Keratinocyte (primary cell): ENCODE measurements around the gene YAF2. TPM values are rescaled to one million over a fixed set of nuclear protein-coding genes. Genes with fewer than 3 reads are reported as not detected.
"Not testable (repeated sequence)": the region's sequence is repeated elsewhere in the genome, so short reads cannot be mapped to it uniquely, and the experiment has no call there.

Experiments used
- DNase-seq: peaks from one replicate; pipeline ENCODE4 v3.0.0-alpha.2; 2011; ENCODE audit warnings: low read depth, missing footprints, low spot score
- FAIRE-seq: peaks from 2 replicates; lab custom pipeline; 2011; peaks lifted over from hg19 to GRCh38; lab: Jason Lieb, UNC
- H2AFZ ChIP-seq: 2 replicates; pipeline ENCODE4 v1.6.0; 2012; ENCODE audit warnings: low read length, control low read depth, inconsistent platforms; ENCODE audit not compliant: control insufficient read depth
- H3K27ac ChIP-seq: 2 replicates; pipeline ENCODE4 v1.5.1; 2011; ENCODE audit warnings: low read length; ENCODE audit not compliant: control insufficient read depth, insufficient read depth
- H3K27me3 ChIP-seq: 3 replicates; pipeline ENCODE4 v1.6.0; 2011; ENCODE audit warnings: low read length; ENCODE audit not compliant: control insufficient read depth, insufficient read depth; ENCODE audit errors: extremely low read depth
- H3K36me3 ChIP-seq, 2 experiments: 2 replicates in 1 of 2; 3 replicates in 1 of 2; pipeline ENCODE4 v1.5.1; 2011; ENCODE audit warnings: low read length in 2 of 2, mild to moderate bottlenecking in 1 of 2; ENCODE audit not compliant: control insufficient read depth in 2 of 2, insufficient read depth in 2 of 2; ENCODE audit errors: extremely low read depth in 1 of 2
- H3K4me1 ChIP-seq: 3 replicates; pipeline ENCODE4 v1.5.1; 2011; ENCODE audit warnings: low read length; ENCODE audit not compliant: control insufficient read depth, insufficient read depth; ENCODE audit errors: extremely low read depth
- H3K4me2 ChIP-seq: 3 replicates; pipeline ENCODE4 v1.6.0; 2011; ENCODE audit warnings: low read depth, low read length; ENCODE audit not compliant: control insufficient read depth, insufficient read depth; ENCODE audit errors: extremely low read depth
- H3K4me3 ChIP-seq, 3 experiments: fragments of 200-600 bp in 1 of 3; sonication (generic) in 1 of 3; 2 replicates in 2 of 3; 3 replicates in 1 of 3; pipeline ENCODE4 v1.5.1; 2011 to 2016; ENCODE audit warnings: low read length in 3 of 3, mild to moderate bottlenecking in 3 of 3, control low read depth in 2 of 3, inconsistent platforms in 1 of 3, low read depth in 1 of 3, mixed read lengths in 1 of 3, mixed run types in 1 of 3, moderate library complexity in 1 of 3; ENCODE audit not compliant: control insufficient read depth in 2 of 3, insufficient read depth in 2 of 3; ENCODE audit errors: extremely low read depth in 1 of 3
- H3K79me2 ChIP-seq: 2 replicates; pipeline ENCODE4 v1.6.0; 2012; ENCODE audit warnings: low read length; ENCODE audit not compliant: control insufficient read depth, insufficient read depth
- H3K9ac ChIP-seq: 3 replicates; pipeline ENCODE4 v1.6.0; 2011; ENCODE audit warnings: low read length; ENCODE audit not compliant: control insufficient read depth, insufficient read depth; ENCODE audit errors: extremely low read depth
- H3K9me1 ChIP-seq: 3 replicates; pipeline ENCODE4 v1.6.0; 2011; ENCODE audit warnings: low read length; ENCODE audit not compliant: control insufficient read depth, insufficient read depth; ENCODE audit errors: extremely low read depth
- H3K9me3 ChIP-seq: 2 replicates; pipeline ENCODE4 v1.5.1; 2012; ENCODE audit warnings: low read depth, low read length; ENCODE audit not compliant: control insufficient read depth
- H4K20me1 ChIP-seq: 3 replicates; pipeline ENCODE4 v1.6.0; 2011; ENCODE audit warnings: low read length; ENCODE audit not compliant: control insufficient read depth, insufficient read depth; ENCODE audit errors: extremely low read depth
- CTCF ChIP-seq, 3 experiments: IDR thresholded peaks in 1 of 3; conservative IDR thresholded peaks in 1 of 3; optimal IDR thresholded peaks in 1 of 3; 2 replicates in 2 of 3; 3 replicates in 1 of 3; pipeline versions ENCODE3 to v1.5.1; 2011; ENCODE audit warnings: low read length in 3 of 3, mild to moderate bottlenecking in 3 of 3, moderate library complexity in 2 of 3, control low read depth in 1 of 3, inconsistent platforms in 1 of 3; ENCODE audit not compliant: insufficient read depth in 2 of 3; ENCODE audit errors: extremely low read depth in 1 of 3
- EZH2 ChIP-seq: IDR thresholded peaks from one replicate; pipeline ENCODE4 v1.6.1; 2012; ENCODE audit warnings: inconsistent platforms, mild to moderate bottlenecking, low read length, moderate library complexity
- dilution Hi-C: fragments of 300-500 bp; cut with MboI; formaldehyde crosslinking; loops from one replicate; pipeline ENCODE4 v1.7.0; 2020; ENCODE audit warnings: low sequenced_read_pairs; ENCODE audit not compliant: extremely low pct_ligation_motif_present
- polyA plus RNA-seq, 5 experiments: library from polyadenylated mRNA; depleted of rRNA in 3 of 5; stranded (reverse) in 3 of 5; stranded (forward) in 1 of 5; unstranded in 1 of 5; fragments of >200 nt; gene quantifications; 1 replicate in 1 of 5; 2 replicates in 3 of 5; 3 replicates in 1 of 5; pipeline versions ENCODE4 v1.2.1 to v1.2.3, GENCODE V29; 2011 to 2012; ENCODE audit warnings: missing spikeins in 2 of 5, low read depth in 1 of 5, low replicate concordance in 1 of 5

Gene YAF2
- polyA plus RNA-seq, 1 donor (not counting 4 experiments of a cell fraction or from before 2014, with no cell fraction given): 15.3 TPM

- H4K20me1 ChIP-seq: no peaks in the 10 kb centered on the region
- peaks cover 26% of the 10 kb centered on the region for H3K79me2 ChIP-seq
- H3K4me2 ChIP-seq: no peak overlapping the region
- no peak for TF ChIP-seq CTCF (optimal IDR thresholded peaks at IDR 0.05 in 1 of 3, IDR thresholded peaks at IDR 0.05 in 1 of 3, conservative IDR thresholded peaks at IDR 0.05 in 1 of 3; ENCODE audit: extremely low read depth in 1 of 3, insufficient read depth in 2 of 3, low read length in 3 of 3)
- no peak for TF ChIP-seq EZH2
- DNase-seq (no peak), FAIRE-seq (no peak)
- H3K36me3 ChIP-seq: peaks cover 0 to 5% of the 10 kb centered on the region in 2 experiments
- peaks cover 2% of the 10 kb centered on the region for H3K4me1 ChIP-seq
- H3K9ac ChIP-seq: no peak overlapping the region
- H3K9me3 ChIP-seq: no peaks in the 10 kb centered on the region
- H3K27ac ChIP-seq: no peak overlapping the region
- no peak overlapping the region for H2AFZ ChIP-seq
- H3K9me1 ChIP-seq: no peaks in the 10 kb centered on the region
- no peaks in the 10 kb centered on the region for H3K27me3 ChIP-seq
- H3K4me3 ChIP-seq: no peak overlapping the region
- dilution Hi-C loops: no loop called here
These were observed 2.6 kb downstream of the YAF2 start for GRCh38 chr12:42235426-42235825.

GRCh38 chr12:42234970-42235369 is 3.1 kb downstream of the YAF2 start:
- no peak overlapping the region for H3K4me3 ChIP-seq
- dilution Hi-C loops: no loop called here
- peaks cover 2% of the 10 kb centered on the region for H3K4me1 ChIP-seq
- FAIRE-seq (no peak), DNase-seq (no peak)
- no peak overlapping the region for H3K9ac ChIP-seq
- peaks cover 26% of the 10 kb centered on the region for H3K79me2 ChIP-seq
- TF ChIP-seq CTCF (optimal IDR thresholded peaks at IDR 0.05 in 1 of 3, IDR thresholded peaks at IDR 0.05 in 1 of 3, conservative IDR thresholded peaks at IDR 0.05 in 1 of 3; ENCODE audit: extremely low read depth in 1 of 3, insufficient read depth in 2 of 3, low read length in 3 of 3): no peak
- no peak for TF ChIP-seq EZH2
- H4K20me1 ChIP-seq: no peaks in the 10 kb centered on the region
- no peak overlapping the region for H3K4me2 ChIP-seq
- H3K27ac ChIP-seq: no peak overlapping the region
- no peak overlapping the region for H2AFZ ChIP-seq
- no peaks in the 10 kb centered on the region for H3K9me1 ChIP-seq
- no peaks in the 10 kb centered on the region for H3K27me3 ChIP-seq
- H3K36me3 ChIP-seq: peaks cover 0 to 5% of the 10 kb centered on the region in 2 experiments
- H3K9me3 ChIP-seq: no peaks in the 10 kb centered on the region

DNA sequence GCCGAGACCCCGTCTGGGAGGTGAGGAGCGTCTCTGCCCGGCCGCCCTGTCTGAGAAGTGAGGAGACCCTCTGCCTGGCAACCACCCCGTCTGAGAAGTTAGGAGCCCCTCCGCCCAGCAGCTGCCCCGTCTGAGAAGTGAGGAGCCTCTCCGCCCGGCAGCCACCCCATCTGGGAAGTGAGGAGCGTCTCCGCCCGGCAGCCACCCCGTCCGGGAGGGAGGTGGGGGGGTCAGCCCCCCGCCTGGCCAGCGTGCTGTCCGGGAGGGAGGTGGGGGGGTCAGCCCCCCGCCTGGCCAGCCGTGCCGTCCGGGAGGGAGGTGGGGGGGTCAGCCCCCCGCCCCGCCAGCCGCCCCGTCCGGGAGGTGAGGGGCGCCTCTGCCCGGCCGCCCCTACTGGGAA is 10.5 kb downstream of the YAF2 start:
- H2AFZ ChIP-seq, H3K9me3 ChIP-seq, H4K20me1 ChIP-seq, FAIRE-seq, H3K4me3 ChIP-seq, H3K27ac ChIP-seq, H3K4me2 ChIP-seq, H3K4me1 ChIP-seq, H3K9ac ChIP-seq, H3K9me1 ChIP-seq, DNase-seq, H3K27me3 ChIP-seq, H3K36me3 ChIP-seq, dilution Hi-C loops: not testable (repeated sequence)
- H3K79me2 ChIP-seq: peaks cover 10% of the 10 kb centered on the region

GRCh38 chr12:42224501-42224900 is 13.5 kb downstream of the YAF2 start:
- H3K9me3 ChIP-seq, H3K9me1 ChIP-seq, H3K79me2 ChIP-seq, H3K4me2 ChIP-seq, dilution Hi-C loops, H2AFZ ChIP-seq, DNase-seq, H3K27ac ChIP-seq, FAIRE-seq, H3K4me1 ChIP-seq, H3K9ac ChIP-seq, H4K20me1 ChIP-seq, H3K4me3 ChIP-seq, H3K36me3 ChIP-seq, H3K27me3 ChIP-seq: not testable (repeated sequence)
